ENCODE measurements around the gene ATP10D.
"Not testable (repeated sequence)": the region's sequence is repeated elsewhere in the genome, so short reads cannot be mapped to it uniquely, and the experiment has no call there.

The ATP10D gene

GRCh38 chr4:47532658-47533057, 47.6 kb downstream of the ATP10D start:
- H3K27ac ChIP-seq, result peak overlapping the region in 1 of 2 donors; percentile 30
- TF ChIP-seq CTCF (IDR thresholded peaks at IDR 0.05), result no peak
- no peak for DNase-seq (ENCODE audit: low spot score)

GRCh38 chr4:47533689-47534347, 48.7 kb downstream of the ATP10D start:
- Histone ChIP-seq H3K27ac (no peak overlapping the region), H3K4me3 (no peak overlapping the region)
- TF ChIP-seq CTCF (IDR thresholded peaks at IDR 0.05), result no peak
- no peak for DNase-seq (ENCODE audit: low spot score)

More at GRCh38 chr4:47532658-47533057, 47.6 kb downstream of the ATP10D start:
- H3K4me3 ChIP-seq, result no peak overlapping the region

DNA sequence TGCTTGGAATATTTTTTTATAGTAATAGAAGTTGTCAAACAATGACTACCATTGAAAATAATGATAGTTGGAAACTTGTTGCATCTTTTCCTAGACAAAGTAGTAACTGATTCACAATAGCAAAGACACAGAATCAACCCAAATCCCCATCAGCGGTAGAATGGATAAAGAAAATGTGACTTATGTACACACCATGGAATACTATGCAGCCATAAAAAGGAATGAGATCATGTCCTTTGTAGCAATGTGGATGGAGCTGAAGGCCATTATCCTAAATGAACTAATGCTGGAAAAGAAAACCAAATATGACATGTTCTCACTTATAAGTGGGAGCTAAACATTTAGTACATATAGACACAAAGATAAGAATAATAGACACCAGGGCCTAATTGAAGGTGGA, 49.7 kb downstream of the ATP10D start:
- DNase-seq (ENCODE audit: low spot score), result no peak
- no peak overlapping the region for H3K27ac ChIP-seq
- no peak overlapping the region for H3K4me3 ChIP-seq
- no peak for TF ChIP-seq CTCF (IDR thresholded peaks at IDR 0.05)

DNA sequence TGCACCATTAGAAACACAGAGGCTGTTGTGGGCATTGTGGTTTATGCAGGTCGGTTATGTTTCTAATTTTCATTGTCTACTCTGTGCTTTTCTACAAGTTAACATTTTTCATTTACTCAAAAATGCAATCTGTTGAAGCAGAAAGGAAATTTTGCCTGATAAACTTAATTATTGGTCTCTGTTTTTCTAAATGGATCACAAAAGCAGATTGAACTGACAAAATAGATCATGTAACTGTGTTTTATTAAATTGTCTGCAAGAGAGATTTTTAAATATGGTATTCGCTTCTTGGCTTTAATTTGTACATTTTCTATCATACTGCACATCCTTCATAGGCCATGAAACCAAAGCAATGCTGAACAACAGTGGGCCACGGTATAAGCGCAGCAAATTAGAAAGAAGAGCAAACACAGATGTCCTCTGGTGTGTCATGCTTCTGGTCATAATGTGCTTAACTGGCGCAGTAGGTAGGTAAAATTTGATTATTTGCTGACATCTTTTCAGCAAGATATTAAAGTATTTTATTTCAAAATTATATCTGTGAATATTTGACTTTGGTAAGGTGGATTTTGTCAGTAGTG, 50.6 kb downstream of the ATP10D start:
- no peak overlapping the region for H3K4me3 ChIP-seq
- no peak for TF ChIP-seq CTCF (IDR thresholded peaks at IDR 0.05)
- H3K27ac ChIP-seq, result no peak overlapping the region
- DNase-seq (ENCODE audit: low spot score), result no peak

DNA sequence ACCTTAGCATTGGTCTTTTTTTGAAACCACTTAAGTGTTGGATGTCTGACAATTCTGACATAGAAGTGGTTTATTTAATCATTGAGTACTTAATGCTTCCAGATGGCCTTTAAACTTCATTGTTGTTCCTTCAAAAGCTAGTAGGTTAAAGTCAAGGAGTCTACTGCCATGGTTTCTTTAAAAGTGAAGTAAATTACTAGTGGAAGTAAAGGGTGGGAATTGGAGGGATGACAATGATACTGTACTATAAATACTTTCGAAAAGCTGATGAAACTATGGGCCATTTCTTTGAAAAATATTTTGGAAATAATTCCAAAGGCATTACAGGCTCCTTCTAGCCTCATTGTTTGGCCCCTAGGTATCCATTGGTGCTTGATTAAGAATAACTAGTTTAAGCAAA, 51.9 kb downstream of the ATP10D start:
- DNase-seq (ENCODE audit: low spot score), result no peak
- H3K27ac ChIP-seq, result no peak overlapping the region
- TF ChIP-seq CTCF (IDR thresholded peaks at IDR 0.05), result no peak
- no peak overlapping the region for H3K4me3 ChIP-seq

- Histone ChIP-seq H3K4me3 (no peak overlapping the region), H3K27ac (no peak overlapping the region)
- TF ChIP-seq CTCF (IDR thresholded peaks at IDR 0.05), result no peak
- no peak for DNase-seq (ENCODE audit: low spot score)
Observed at GRCh38 chr4:47538111-47538824, 53.2 kb downstream of the ATP10D start.

DNA sequence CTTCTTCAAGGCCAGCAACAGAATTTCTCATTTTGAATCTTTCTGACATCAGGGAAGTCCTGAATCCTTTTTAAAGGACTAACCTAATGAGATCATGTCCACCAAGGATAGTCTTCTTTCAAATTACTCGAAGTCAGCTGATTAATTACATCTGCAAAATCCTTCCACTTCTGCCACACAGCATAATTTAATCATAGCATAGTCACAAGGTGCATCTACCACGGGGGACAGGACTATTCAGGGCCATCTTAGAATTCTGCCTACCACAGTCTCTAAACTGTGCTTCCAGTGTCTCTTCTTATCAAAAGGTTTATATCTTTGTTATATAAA, 53.7 kb downstream of the ATP10D start:
- no peak overlapping the region for H3K4me3 ChIP-seq
- H3K27ac ChIP-seq, result no peak overlapping the region
- no peak for DNase-seq (ENCODE audit: low spot score)
- TF ChIP-seq CTCF (IDR thresholded peaks at IDR 0.05), result no peak

GRCh38 chr4:47542640-47543039, 57.6 kb downstream of the ATP10D start:
- not testable (repeated sequence) for H3K4me3 ChIP-seq; H3K27ac ChIP-seq; DNase-seq (ENCODE audit: low spot score)
